Neural progenitor cell (in vitro differentiated cells): ENCODE measurements around the gene SLC28A1.

Source experiments
- CTCF ChIP-seq: fragments of 200-600 bp; sonication (generic); IDR thresholded peaks from 2 replicates; pipeline ENCODE4 v1.5.1; 2017; ENCODE audit warnings: antibody characterized with exemption, mild to moderate bottlenecking
- EZH2 ChIP-seq: fragments of 200-600 bp; sonication (generic); IDR thresholded peaks from 2 replicates; pipeline ENCODE4 v1.6.1; 2017; ENCODE audit warnings: antibody characterized with exemption, mild to moderate bottlenecking, moderate library complexity

GRCh38 chr15:84869510-84869909 is 15.0 kb upstream of the SLC28A1 start:
- TF ChIP-seq CTCF (no peak), EZH2 (no peak)
